ENCODE results near the gene LGALS7B. TPM values are rescaled to one million over a fixed set of nuclear protein-coding genes. Genes with fewer than 3 reads are reported as not detected.

LGALS7B gene
- total RNA-seq, 1 experiment from 2014 or later = 3.6 TPM

GRCh38 chr19:38837656-38838121, 48.7 kb downstream of the LGALS7B start:
- POLR2A ChIA-PET = interaction anchor here (0.5 to 0.9 kb wide), 9 partner anchors 10 to 536 kb away, joined by 3 to 7 read pairs (median 4); no protein-coding TSS in a partner anchor
- Histone ChIP-seq H3K27ac (ENCODE audit: low read length) (peak overlapping the region; percentile 86), H3K4me1 (ENCODE audit: control insufficient read depth, insufficient read depth, low read length) (peaks cover 96% of the 10 kb centered on the region), H3K36me3 (ENCODE audit: control insufficient read depth, insufficient read depth, low read length) (peaks cover 64% of the 10 kb centered on the region), H3K4me3 (ENCODE audit: low read depth in 2 of 2, low read length in 2 of 2) (no peak overlapping the region), H3K9me3 (ENCODE audit: control insufficient read depth, insufficient read depth, low read depth, low read length) (no peaks in the 10 kb centered on the region), H3K27me3 (ENCODE audit: control insufficient read depth, insufficient read depth, low read length) (no peaks in the 10 kb centered on the region)
- TF ChIP-seq REST (IDR thresholded peaks at IDR 0.05; ENCODE audit: insufficient read depth in 1 of 2, low read depth in 2 of 2, low read length in 1 of 2) (no peak), TCF7L2 (IDR thresholded peaks at IDR 0.05; ENCODE audit: low read depth, low read length) (peak; percentile 96)
- ATAC-seq (peak; percentile 42), DNase-seq (ENCODE audit: low read depth, low spot score) (no peak)
- CTCF ChIA-PET = interaction anchor here (0.6 to 1.2 kb wide), 5 partner anchors 68 to 435 kb away, joined by 3 to 8 read pairs (median 5); no protein-coding TSS in a partner anchor
- in situ Hi-C loops (cut with HindIII; ENCODE audit: low pct_unique_long_range_greater_than_20kb, low sequenced_read_pairs) = loop anchor here (5.0 kb wide), 1 partner anchor 70 kb away; no protein-coding TSS in a partner anchor
- intact Hi-C loops (cut with micrococcal nuclease; ENCODE audit: unreplicated experiment) = loop anchor here (5.0 to 10.0 kb wide), 2 partner anchors 185 to 323 kb away; no protein-coding TSS in a partner anchor
- no TSS peak for BruUV-seq (replicated peaks)

DNA sequence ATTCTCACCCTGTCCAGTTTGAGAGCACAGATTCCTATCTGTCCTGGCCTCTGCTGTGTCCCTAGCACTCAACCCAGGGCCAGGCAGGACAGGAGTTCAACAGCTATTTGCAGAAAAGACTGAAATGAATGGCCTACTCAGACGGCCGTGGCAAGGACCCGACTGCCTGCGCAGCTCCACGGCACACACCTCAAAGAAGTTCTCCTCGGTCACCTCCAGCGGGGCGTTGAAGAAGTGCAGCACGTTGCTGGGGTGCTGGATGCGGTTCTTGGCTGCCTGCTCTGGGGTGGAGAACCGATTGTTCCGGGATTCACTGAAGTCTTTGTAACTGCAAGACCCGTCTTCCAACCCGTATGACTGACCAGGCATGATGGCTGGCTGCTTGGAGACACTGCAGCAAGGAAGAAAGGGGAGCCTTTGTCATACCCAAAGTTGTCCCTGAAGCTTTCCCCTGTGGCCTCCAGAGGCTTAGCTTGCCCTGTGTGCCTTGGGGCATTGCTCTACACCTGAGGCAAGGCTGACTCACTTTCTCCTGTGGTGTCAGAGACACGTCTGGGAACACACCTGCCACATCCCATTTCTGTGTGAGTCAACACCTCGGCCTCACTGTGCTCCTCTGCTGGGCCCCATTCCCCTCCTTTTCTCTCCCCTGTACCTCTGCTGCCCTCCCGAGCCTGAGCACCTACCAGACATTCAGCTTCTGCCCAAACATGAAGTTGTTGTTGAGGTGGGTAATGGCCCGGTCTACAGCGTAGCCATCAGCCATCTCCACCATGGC, 49.4 kb downstream of the LGALS7B start:
- Histone ChIP-seq H3K27ac (ENCODE audit: low read length) (peak overlapping the region; percentile 86), H3K4me1 (ENCODE audit: control insufficient read depth, insufficient read depth, low read length) (peaks cover 96% of the 10 kb centered on the region), H3K4me3 (ENCODE audit: low read depth in 2 of 2, low read length in 2 of 2) (no peak overlapping the region), H3K9me3 (ENCODE audit: control insufficient read depth, insufficient read depth, low read depth, low read length) (no peaks in the 10 kb centered on the region), H3K27me3 (ENCODE audit: control insufficient read depth, insufficient read depth, low read length) (no peaks in the 10 kb centered on the region), H3K36me3 (ENCODE audit: control insufficient read depth, insufficient read depth, low read length) (peaks cover 71% of the 10 kb centered on the region)
- intact Hi-C loops (cut with micrococcal nuclease; ENCODE audit: unreplicated experiment) = loop anchor here (5.0 to 10.0 kb wide), 2 partner anchors 186 to 324 kb away; no protein-coding TSS in a partner anchor
- DNase-seq (ENCODE audit: low read depth, low spot score) (no peak), ATAC-seq (peak; percentile 39)
- BruUV-seq (replicated peaks) = no TSS peak
- POLR2A ChIA-PET = interaction anchor here (0.5 to 2.4 kb wide), 12 partner anchors 9 to 537 kb away, joined by 3 to 17 read pairs (median 4); no protein-coding TSS in a partner anchor
- in situ Hi-C loops (cut with HindIII; ENCODE audit: low pct_unique_long_range_greater_than_20kb, low sequenced_read_pairs) = loop anchor here (5.0 kb wide), 1 partner anchor 71 kb away; no protein-coding TSS in a partner anchor
- CTCF ChIA-PET = interaction anchor here (0.5 to 1.3 kb wide), 12 partner anchors 8 to 436 kb away, joined by 3 to 8 read pairs (median 4); partner anchors contain the start of genes MRPS12 and SARS2
- no peak for TF ChIP-seq POLR2AphosphoS5 (IDR thresholded peaks at IDR 0.05; ENCODE audit: low read depth, low read length)
- TF ChIP-seq SIN3A (IDR thresholded peaks at IDR 0.05; ENCODE audit: borderline replicate concordance, insufficient read depth, low read depth, low read length) = no peak
- TF ChIP-seq REST (IDR thresholded peaks at IDR 0.05; ENCODE audit: insufficient read depth in 1 of 2, low read depth in 2 of 2, low read length in 1 of 2) = no peak
- TF ChIP-seq TCF7L2 (IDR thresholded peaks at IDR 0.05; ENCODE audit: low read depth, low read length) = no peak
- TF ChIP-seq, protein P1, sequence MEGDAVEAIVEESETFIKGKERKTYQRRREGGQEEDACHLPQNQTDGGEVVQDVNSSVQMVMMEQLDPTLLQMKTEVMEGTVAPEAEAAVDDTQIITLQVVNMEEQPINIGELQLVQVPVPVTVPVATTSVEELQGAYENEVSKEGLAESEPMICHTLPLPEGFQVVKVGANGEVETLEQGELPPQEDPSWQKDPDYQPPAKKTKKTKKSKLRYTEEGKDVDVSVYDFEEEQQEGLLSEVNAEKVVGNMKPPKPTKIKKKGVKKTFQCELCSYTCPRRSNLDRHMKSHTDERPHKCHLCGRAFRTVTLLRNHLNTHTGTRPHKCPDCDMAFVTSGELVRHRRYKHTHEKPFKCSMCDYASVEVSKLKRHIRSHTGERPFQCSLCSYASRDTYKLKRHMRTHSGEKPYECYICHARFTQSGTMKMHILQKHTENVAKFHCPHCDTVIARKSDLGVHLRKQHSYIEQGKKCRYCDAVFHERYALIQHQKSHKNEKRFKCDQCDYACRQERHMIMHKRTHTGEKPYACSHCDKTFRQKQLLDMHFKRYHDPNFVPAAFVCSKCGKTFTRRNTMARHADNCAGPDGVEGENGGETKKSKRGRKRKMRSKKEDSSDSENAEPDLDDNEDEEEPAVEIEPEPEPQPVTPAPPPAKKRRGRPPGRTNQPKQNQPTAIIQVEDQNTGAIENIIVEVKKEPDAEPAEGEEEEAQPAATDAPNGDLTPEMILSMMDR (IDR thresholded peaks at IDR 0.05) = no peak

Measured in Panc1 (cell line).